Transverse colon (tissue), 4 donors: ENCODE measurements around the gene ANXA1.

ENCODE experiments used
- POLR2AphosphoS5 ChIP-seq, 3 donors: sonication (generic); formaldehyde crosslinking; IDR thresholded peaks; one replicate each; pipeline ENCODE4 v1.6.1; 2016; ENCODE audit warnings: antibody characterized with exemption in 3 of 3
- TF ChIP-seq, protein P1 (sequence below), 5 experiments: fragments of 200-600 bp in 3 of 5; fragments of 450-650 bp in 2 of 5; sonication (generic) in 3 of 5; IDR thresholded peaks; 1 replicate in 2 of 5; 2 replicates in 3 of 5; pipeline ENCODE4 v1.5.1; 2016 to 2017; ENCODE audit warnings: antibody characterized with exemption in 5 of 5, inconsistent platforms in 3 of 5, mild to moderate bottlenecking in 2 of 5, moderate library complexity in 1 of 5

DNA sequence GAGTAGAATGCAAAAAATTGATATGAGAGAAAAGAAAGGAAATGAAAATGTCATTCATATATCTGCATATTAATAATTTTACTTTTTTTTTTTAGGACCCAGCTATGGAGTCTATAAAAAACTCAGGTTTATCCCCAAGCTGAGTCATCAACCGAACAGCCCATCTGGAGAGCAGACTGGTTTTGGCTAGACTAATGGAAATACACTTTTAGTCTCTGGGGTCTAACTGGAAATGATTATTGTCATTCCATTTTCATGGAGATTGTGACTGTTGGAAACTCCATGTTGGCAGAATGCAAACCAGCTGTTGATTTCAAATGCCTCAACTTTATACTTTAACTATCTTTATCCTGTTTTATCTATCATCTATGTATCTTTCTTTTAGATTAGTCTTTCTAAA, 28.7 kb downstream of the ANXA1 start:
- no peak for TF ChIP-seq POLR2AphosphoS5 (IDR thresholded peaks at IDR 0.05)
- TF ChIP-seq, protein P1, sequence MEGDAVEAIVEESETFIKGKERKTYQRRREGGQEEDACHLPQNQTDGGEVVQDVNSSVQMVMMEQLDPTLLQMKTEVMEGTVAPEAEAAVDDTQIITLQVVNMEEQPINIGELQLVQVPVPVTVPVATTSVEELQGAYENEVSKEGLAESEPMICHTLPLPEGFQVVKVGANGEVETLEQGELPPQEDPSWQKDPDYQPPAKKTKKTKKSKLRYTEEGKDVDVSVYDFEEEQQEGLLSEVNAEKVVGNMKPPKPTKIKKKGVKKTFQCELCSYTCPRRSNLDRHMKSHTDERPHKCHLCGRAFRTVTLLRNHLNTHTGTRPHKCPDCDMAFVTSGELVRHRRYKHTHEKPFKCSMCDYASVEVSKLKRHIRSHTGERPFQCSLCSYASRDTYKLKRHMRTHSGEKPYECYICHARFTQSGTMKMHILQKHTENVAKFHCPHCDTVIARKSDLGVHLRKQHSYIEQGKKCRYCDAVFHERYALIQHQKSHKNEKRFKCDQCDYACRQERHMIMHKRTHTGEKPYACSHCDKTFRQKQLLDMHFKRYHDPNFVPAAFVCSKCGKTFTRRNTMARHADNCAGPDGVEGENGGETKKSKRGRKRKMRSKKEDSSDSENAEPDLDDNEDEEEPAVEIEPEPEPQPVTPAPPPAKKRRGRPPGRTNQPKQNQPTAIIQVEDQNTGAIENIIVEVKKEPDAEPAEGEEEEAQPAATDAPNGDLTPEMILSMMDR (IDR thresholded peaks at IDR 0.05) = no peak
